Heart right ventricle (tissue), 16 donors: ENCODE data around the gene AP2B1. TPM values are rescaled to one million over a fixed set of nuclear protein-coding genes. Genes with fewer than 3 reads are reported as not detected.
A peak's percentile ranks its signal among the peaks of the same experiment; 100 is the strongest.

ENCODE experiments used
- ATAC-seq, 8 donors: fragments of 200-7000 bp; cut with Tn5 transposase; one replicate each; pipeline ENCODE4 v1.9.1; 2020; ENCODE audit warnings: mild to moderate bottlenecking in 8 of 8, moderate library complexity in 8 of 8, moderate number of reproducible peaks in 1 of 8
- DNase-seq, 2 donors: peaks; one replicate each; pipeline ENCODE4 v3.0.0-alpha.2; 2020
- H3K27ac ChIP-seq, 10 donors: fragments of 200-600 bp; sonication (generic) in 2 of 10; one replicate each; pipeline versions ENCODE4 v1.5.0 to v1.8.0; 2020 to 2022; ENCODE audit warnings: mild to moderate bottlenecking in 3 of 10
- H3K27me3 ChIP-seq, 7 donors: fragments of 200-600 bp; one replicate each; pipeline ENCODE4 v1.8.0; 2021 to 2022; ENCODE audit warnings: mild to moderate bottlenecking in 2 of 7
- H3K36me3 ChIP-seq, 9 donors: fragments of 200-600 bp; sonication (generic) in 1 of 9; one replicate each; pipeline versions ENCODE4 v1.5.0 to v1.8.0; 2020 to 2022; ENCODE audit warnings: mild to moderate bottlenecking in 2 of 9
- H3K4me1 ChIP-seq, 9 donors: fragments of 200-600 bp; sonication (generic) in 1 of 9; one replicate each; pipeline versions ENCODE4 v1.5.0 to v1.8.0; 2020 to 2022; ENCODE audit warnings: mild to moderate bottlenecking in 4 of 9
- H3K4me3 ChIP-seq, 10 donors: fragments of 200-600 bp; sonication (generic) in 2 of 10; one replicate each; pipeline versions ENCODE4 v1.5.0 to v1.8.0; 2020 to 2022; ENCODE audit warnings: mild to moderate bottlenecking in 7 of 10, moderate library complexity in 2 of 10
- H3K9me3 ChIP-seq, 11 donors: fragments of 200-600 bp in 10 of 11; sonication (generic) in 2 of 11; one replicate each; pipeline versions ENCODE4 v1.5.0 to v1.8.0; 2013 to 2022; ENCODE audit warnings: mild to moderate bottlenecking in 2 of 11, control low read depth in 1 of 11, moderate library complexity in 1 of 11
- WGBS, 2 donors: extraction: QIAGEN DNeasy Blood & Tissue Kit; methylation state at CpG; one replicate each; pipeline ENCODE4 v1.1.7; 2013; ENCODE audit warnings: inconsistent platforms in 1 of 2; 5-methylcytosine and 5-hydroxymethylcytosine counted together
- intact Hi-C, 10 donors: fragments of 100-400 bp; cut with DNase I; formaldehyde crosslinking; loops; one replicate each; pipeline versions ENCODE4 v1.11.1 to v1.14.2; 2022
- polyA plus RNA-seq, 2 donors: library from polyadenylated mRNA; stranded (reverse); fragments of 200-250 nt; gene quantifications; one replicate each; pipeline ENCODE4 v1.2.3, GENCODE V29; 2013
- total RNA-seq, 10 donors: library from RNA; stranded (reverse); fragmentation: NEBNext Ultra II Directional in 3 of 10; extraction: Animal tissue kit (Norgen Biotek cat#: 25700) in 3 of 10; gene quantifications; one replicate each; pipeline versions ENCODE4 v1.2.1 to v1.2.4, GENCODE V29; 2021 to 2023
- TF ChIP-seq, protein P1 (sequence below), 9 donors: fragments of 200-600 bp; sonication (generic) in 2 of 9; IDR thresholded peaks; one replicate each; pipeline versions ENCODE4 v1.5.0 to v1.8.0; 2021 to 2022; ENCODE audit warnings: antibody characterized with exemption in 9 of 9, mild to moderate bottlenecking in 5 of 9, moderate library complexity in 1 of 9
- donor health status: Arrhythmogenic right ventricular cardiomyopathy.
- donor health status: ischemic (EF 13 %, LVEDD 7.1; RV severe dilation, severe dysfunction).
- donor health status: healthy with polysubstance abuse.
- donor health status: DM: no; HTN: yes; CAD: no.
- donor health status: DM: no; HTN: no; CAD: no.
- donor health status: ischemic (EF 25% LVEDD 6.9; RV normal size, moderate dysfunction).
- donor health status: ischemic (EF 25% LVEDD 5.7; RV mildly dilated, moderate dysfunction).
- donor health status: healthy.
- donor health status: DM: yes; HTN: yes; CAD: no.
- donor health status: Ischemic cardiomyopathy.
- donor health status: ischemic (EF 35%, LVEDD 5.7; RV mildly dilated, moderate dysfunction).
- donor health status: nonischemic (EF 11% LVEDD 7.7; RV severe dilation, severe dysfunction).
- donor health status: DM: yes; HTN: yes; CAD: no.
- donor health status: PGD.
- donor health status: ischemic (EF 29% LVEDD 5.4; RV normal size, mild dysfunction).
- donor health status: nonischemic (EF 23%, LVEDD 6.1; RV moderate dilation, normal function).

The AP2B1 gene
- total and polyA plus RNA-seq, 12 donors: 20.0 to 173 (median 129) TPM

DNA sequence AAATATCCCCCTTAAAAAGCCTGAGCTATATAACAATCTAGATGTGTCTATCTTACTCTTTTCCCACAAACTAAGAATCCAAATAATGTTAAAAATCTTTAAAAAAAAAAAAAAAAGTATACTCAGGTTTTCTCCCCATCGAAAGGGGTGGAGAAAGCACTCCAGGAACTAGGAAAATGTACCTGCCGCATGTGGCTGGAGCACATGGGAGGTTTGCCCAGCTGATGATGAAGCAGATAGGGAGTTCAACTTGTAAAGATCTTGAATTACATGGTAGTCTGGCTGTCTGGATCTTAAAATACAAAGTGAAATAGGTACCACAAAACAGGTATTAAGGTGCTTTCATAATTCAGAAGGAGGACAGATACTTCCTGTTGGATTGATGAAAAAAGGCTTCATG is 17.7 kb upstream of the AP2B1 start:
- intact Hi-C loops: no loop called here
- Histone ChIP-seq H3K4me3 (no peak overlapping the region), H3K4me1 (peaks cover 6 to 35% (median 23%) of the 10 kb centered on the region in 9 donors), H3K27me3 (no peaks in the 10 kb centered on the region), H3K9me3 (no peaks in the 10 kb centered on the region), H3K27ac (no peak overlapping the region), H3K36me3 (peaks cover 0 to 22% (median 1%) of the 10 kb centered on the region in 9 donors)
- WGBS, 2 donors: 88 to 91% methylated on average over 2 of the region's 2 CpGs
- TF ChIP-seq, protein P1, sequence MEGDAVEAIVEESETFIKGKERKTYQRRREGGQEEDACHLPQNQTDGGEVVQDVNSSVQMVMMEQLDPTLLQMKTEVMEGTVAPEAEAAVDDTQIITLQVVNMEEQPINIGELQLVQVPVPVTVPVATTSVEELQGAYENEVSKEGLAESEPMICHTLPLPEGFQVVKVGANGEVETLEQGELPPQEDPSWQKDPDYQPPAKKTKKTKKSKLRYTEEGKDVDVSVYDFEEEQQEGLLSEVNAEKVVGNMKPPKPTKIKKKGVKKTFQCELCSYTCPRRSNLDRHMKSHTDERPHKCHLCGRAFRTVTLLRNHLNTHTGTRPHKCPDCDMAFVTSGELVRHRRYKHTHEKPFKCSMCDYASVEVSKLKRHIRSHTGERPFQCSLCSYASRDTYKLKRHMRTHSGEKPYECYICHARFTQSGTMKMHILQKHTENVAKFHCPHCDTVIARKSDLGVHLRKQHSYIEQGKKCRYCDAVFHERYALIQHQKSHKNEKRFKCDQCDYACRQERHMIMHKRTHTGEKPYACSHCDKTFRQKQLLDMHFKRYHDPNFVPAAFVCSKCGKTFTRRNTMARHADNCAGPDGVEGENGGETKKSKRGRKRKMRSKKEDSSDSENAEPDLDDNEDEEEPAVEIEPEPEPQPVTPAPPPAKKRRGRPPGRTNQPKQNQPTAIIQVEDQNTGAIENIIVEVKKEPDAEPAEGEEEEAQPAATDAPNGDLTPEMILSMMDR (IDR thresholded peaks at IDR 0.05): no peak
- DNase-seq: no peak
- ATAC-seq: no peak

DNA sequence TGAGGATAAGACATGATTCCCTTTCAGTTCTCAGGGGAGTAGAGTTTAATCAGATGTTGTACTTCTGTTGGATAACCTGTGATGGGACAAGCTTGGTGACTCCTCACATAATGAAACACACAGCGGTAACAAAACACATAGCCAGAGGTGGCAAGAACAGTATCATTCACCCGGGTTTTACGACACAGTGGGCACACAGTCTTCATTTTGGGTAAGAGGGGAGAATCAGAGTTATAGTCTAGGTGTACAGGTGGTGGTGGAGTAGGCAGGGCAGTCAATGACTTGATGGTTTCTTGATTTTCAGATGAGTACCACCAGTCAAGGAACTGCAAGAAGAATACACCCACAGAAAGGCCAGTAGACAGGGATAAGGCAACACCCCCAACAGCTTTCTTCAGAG is 11.4 kb upstream of the AP2B1 start:
- H3K27me3 ChIP-seq: no peaks in the 10 kb centered on the region
- no peak overlapping the region for H3K4me3 ChIP-seq
- intact Hi-C loops: loop anchor here in 1 of 10 donors (1.0 kb wide), 1 partner anchor 7 kb away; no protein-coding TSS in a partner anchor
- no peak for ATAC-seq
- DNase-seq: no peak
- 89 to 96% methylated on average over 3 of the region's 3 CpGs for WGBS, 2 donors
- TF ChIP-seq, protein P1 (IDR thresholded peaks at IDR 0.05): no peak
- no peaks in the 10 kb centered on the region for H3K9me3 ChIP-seq
- peaks cover 0 to 51% (median 6%) of the 10 kb centered on the region in 9 donors for H3K36me3 ChIP-seq
- no peak overlapping the region for H3K27ac ChIP-seq
- H3K4me1 ChIP-seq: peaks cover 6 to 29% (median 24%) of the 10 kb centered on the region in 9 donors

DNA sequence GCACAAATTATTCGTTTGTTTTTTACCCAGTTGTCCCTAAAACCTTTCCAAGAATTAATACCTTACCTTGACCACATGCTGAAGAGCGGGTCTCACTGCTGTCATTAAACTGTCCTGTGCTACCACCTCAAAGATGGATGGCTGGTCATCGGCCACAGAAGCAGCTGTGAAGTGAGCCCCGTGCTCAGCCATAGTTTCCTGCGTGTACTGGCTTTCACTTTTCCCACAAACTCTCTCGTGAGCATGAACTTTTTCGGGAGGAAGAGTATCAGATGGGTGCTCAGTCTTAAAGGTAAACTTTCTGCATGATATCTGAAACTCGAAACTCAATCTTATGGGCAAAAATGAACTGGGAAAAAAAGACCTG is 9.3 kb upstream of the AP2B1 start:
- DNase-seq (no peak), ATAC-seq (peak; percentile 3 to 60 (median 48))
- Histone ChIP-seq H3K27ac (peak overlapping the region; percentile 89 to 98 (median 93)), H3K36me3 (peaks cover 0 to 44% (median 6%) of the 10 kb centered on the region in 9 donors), H3K4me3 (peak overlapping the region; percentile 46 to 97 (median 76)), H3K4me1 (peaks cover 6 to 25% (median 22%) of the 10 kb centered on the region in 9 donors), H3K9me3 (no peaks in the 10 kb centered on the region), H3K27me3 (no peaks in the 10 kb centered on the region)
- 2 to 3% methylated on average over 8 of the region's 8 CpGs for WGBS, 2 donors
- intact Hi-C loops: no loop called here
- TF ChIP-seq, protein P1 (IDR thresholded peaks at IDR 0.05): no peak

DNA sequence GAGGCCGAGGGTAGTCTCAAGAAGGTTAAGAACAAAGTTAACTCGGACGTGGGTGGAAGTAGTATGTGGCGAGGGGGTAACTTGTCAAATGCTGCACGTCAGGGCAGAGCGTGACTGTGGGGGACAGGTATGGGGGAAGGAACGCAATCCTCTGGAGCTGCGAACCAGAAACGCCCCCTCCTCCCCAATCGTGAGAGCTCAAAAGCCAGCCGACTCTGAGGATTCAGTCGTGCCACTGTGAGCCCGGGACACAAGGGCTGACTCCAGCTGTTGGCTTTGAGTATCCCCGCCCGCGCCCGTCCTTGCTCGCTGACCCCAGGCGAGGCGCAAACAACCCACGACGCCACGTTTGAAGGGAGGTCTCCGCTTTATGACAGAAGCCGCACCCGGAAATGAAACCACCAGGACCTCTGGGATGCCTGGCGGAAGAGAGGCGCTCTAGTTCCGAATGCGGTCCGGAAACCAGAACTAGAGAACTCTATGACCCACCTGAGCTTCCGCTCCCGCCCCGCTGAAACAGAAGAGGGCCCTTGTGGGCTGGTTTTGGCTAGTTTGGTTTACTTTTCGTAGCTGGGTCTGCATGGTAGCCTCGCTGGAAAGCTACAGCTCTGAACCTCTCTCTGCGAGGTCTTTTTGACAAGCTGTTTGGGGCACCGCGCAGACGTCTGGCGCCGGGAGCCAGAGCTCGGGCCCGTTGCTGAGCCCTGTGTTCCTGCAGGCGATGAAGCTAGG is 8.8 kb upstream of the AP2B1 start, which contains the start of gene PEX12:
Gene PEX12 (minus strand): TSS at position 375 of the 732 bp plus-strand sequence. CDS start 550 bp downstream, outside the sequence.
- Histone ChIP-seq H3K9me3 (no peaks in the 10 kb centered on the region), H3K36me3 (peaks cover 0 to 39% (median 6%) of the 10 kb centered on the region in 9 donors), H3K27me3 (no peaks in the 10 kb centered on the region), H3K4me1 (peaks cover 6 to 25% (median 22%) of the 10 kb centered on the region in 9 donors), H3K4me3 (peak within 1 kb of the TSS; percentile 46 to 97 (median 76)), H3K27ac (peak within 1 kb of the TSS; percentile 89 to 98 (median 93))
- TF ChIP-seq, protein P1 (IDR thresholded peaks at IDR 0.05): peak in 2 of 9 donors; percentile 5 to 25
- intact Hi-C loops: no loop called here
- 0% methylated on average over 45 of the region's 45 CpGs for WGBS, 2 donors
- DNase-seq: peak; percentile 84 to 94
- ATAC-seq: peak; percentile 97 to 99 (median 99)
